ENCODE results near the gene PAWR.
"Not testable (repeated sequence)": the region's sequence is repeated elsewhere in the genome, so short reads cannot be mapped to it uniquely, and the experiment has no call there.

The PAWR gene

DNA sequence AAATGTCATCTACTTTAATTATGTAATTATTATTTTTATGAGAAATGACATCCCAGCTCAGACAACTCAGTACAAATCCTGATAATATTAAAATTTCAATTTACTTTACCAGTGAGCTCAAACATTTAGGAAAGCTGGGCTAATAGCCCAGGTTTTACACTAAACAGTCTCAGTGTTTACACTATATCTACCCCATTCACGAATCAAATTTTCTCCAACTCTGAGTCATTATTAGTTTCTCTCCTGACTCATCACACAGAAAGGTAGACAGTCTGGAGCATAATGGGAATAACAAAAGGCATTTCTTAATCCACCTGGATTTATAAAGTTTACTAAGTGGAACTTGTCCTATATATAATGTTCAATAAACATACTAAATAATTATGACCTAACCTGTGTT is 5.7 kb downstream of the PAWR start:
- no peaks in the 10 kb centered on the region for H3K9me3 ChIP-seq (ENCODE audit: control insufficient read depth, low read length)
- 0% methylated on average over 1 of the region's 1 CpG for WGBS, 2 experiments (ENCODE audit: insufficient coverage in 2 of 2)
- no peak overlapping the region for H3K4me3 ChIP-seq (ENCODE audit: extremely low read depth, insufficient read depth, low read length, poor library complexity, severe bottlenecking)
- peaks cover 9% of the 10 kb centered on the region for H3K4me1 ChIP-seq (ENCODE audit: control insufficient read depth, insufficient read depth, low read length, poor library complexity, severe bottlenecking)
- H3K36me3 ChIP-seq (ENCODE audit: control insufficient read depth, insufficient read depth, low read length) = peaks cover 3% of the 10 kb centered on the region
- no peak overlapping the region for H3K27ac ChIP-seq (ENCODE audit: low read depth, low read length, severe bottlenecking)

DNA sequence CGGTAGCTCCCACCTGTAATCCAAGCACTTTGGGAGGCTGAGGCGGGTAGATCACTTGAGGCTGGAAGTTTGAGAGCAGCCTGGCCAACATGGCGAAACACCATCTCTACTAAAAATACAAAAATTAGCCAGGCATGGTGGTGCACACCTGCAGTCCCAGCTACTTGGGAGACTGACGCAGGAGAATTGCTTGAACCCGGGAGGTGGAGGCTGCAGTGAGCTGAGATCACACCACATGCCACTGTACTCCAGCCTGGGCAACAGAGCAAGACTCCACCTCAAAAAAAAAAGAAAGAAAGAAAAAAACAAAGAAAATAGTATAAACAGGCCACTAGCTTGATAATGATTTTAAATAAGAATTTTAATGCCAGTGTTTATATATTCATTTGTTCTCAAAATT is 6.4 kb downstream of the PAWR start:
- not testable (repeated sequence) for H3K4me1 ChIP-seq (ENCODE audit: control insufficient read depth, insufficient read depth, low read length, poor library complexity, severe bottlenecking); H3K36me3 ChIP-seq (ENCODE audit: control insufficient read depth, insufficient read depth, low read length); H3K4me3 ChIP-seq (ENCODE audit: extremely low read depth, insufficient read depth, low read length, poor library complexity, severe bottlenecking); H3K9me3 ChIP-seq (ENCODE audit: control insufficient read depth, low read length); H3K27ac ChIP-seq (ENCODE audit: low read depth, low read length, severe bottlenecking)
- WGBS, 2 experiments (ENCODE audit: insufficient coverage in 2 of 2) = 89 to 96% methylated on average over 4 of the region's 5 CpGs

DNA sequence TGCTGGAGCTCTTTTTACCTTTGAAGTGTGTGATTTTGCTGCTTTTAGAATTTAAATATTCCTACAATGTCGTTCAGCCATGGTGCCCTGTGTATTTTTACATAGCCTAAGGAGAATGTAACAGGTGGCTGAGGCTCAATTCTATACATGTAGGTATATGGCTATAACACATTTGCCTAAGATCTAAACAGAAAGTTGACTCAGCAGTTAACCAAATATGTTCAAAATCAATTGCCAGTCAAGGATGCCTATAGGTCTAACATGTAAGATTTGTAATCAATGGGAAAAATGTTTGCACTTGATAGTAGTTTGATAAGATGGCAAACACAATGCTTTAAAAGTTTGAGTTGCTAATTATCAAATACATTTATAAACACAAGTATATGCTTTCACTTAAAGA is 8.2 kb downstream of the PAWR start:
- Histone ChIP-seq H3K36me3 (ENCODE audit: control insufficient read depth, insufficient read depth, low read length) (peaks cover 6% of the 10 kb centered on the region), H3K4me1 (ENCODE audit: control insufficient read depth, insufficient read depth, low read length, poor library complexity, severe bottlenecking) (peaks cover 9% of the 10 kb centered on the region), H3K9me3 (ENCODE audit: control insufficient read depth, low read length) (no peaks in the 10 kb centered on the region), H3K4me3 (ENCODE audit: extremely low read depth, insufficient read depth, low read length, poor library complexity, severe bottlenecking) (no peak overlapping the region), H3K27ac (ENCODE audit: low read depth, low read length, severe bottlenecking) (no peak overlapping the region)
- WGBS, 2 experiments (ENCODE audit: insufficient coverage in 2 of 2) = no CpG with 5 or more reads among the region's 1 CpG

DNA sequence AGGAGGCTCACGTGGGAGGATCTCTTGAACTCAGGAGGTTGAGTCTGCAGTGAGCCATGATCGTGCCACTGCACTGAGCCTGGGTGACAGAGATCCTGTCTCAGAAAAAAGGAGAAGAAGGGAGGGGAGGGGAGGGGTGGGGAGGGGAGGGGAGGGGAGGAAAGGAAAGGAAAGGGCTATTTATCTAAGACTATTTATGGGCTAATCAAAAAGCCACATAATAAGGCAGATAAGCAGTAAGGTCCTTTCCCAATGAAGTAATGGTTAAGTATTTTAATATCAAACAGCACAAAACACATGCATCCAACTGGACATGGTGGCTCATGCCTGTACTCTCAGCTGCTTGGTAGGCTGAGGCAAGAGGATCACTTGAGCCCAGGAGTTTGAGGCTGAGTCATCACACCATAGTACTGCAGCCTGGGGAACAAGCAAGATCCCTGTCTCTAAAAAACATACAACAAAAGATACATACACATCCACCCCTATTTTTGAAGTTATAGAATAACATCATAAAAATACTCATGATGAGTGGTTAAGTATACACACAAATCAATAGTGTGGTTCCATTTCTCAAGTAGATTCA is 9.7 kb downstream of the PAWR start:
- no peak overlapping the region for H3K27ac ChIP-seq (ENCODE audit: low read depth, low read length, severe bottlenecking)
- no peaks in the 10 kb centered on the region for H3K9me3 ChIP-seq (ENCODE audit: control insufficient read depth, low read length)
- 86% methylated on average over 1 of the region's 2 CpGs; no CpG with 5 or more reads in 1 of the 2 experiments for WGBS, 2 experiments (ENCODE audit: insufficient coverage in 2 of 2)

DNA sequence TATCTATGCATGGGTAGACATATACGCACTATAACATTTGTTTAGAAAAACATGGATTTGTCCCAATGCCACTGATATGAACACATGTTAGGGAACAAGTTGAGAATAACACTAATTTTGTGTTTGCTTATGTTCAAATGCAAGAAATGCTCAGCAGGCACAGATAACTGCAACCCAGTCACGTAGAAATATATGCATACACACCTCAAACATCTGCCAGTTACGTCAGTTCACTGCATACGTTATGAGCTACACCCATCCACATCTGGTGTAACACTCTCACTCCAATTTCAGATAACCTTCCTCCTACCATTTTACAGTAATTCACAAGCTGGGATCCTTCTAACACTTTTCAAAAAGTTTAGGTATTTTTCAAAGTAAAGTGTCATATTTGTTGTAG is 10.7 kb downstream of the PAWR start:
- Histone ChIP-seq H3K4me1 (ENCODE audit: control insufficient read depth, insufficient read depth, low read length, poor library complexity, severe bottlenecking) (peaks cover 7% of the 10 kb centered on the region), H3K27ac (ENCODE audit: low read depth, low read length, severe bottlenecking) (no peak overlapping the region), H3K36me3 (ENCODE audit: control insufficient read depth, insufficient read depth, low read length) (peaks cover 13% of the 10 kb centered on the region), H3K4me3 (ENCODE audit: extremely low read depth, insufficient read depth, low read length, poor library complexity, severe bottlenecking) (no peak overlapping the region), H3K9me3 (ENCODE audit: control insufficient read depth, low read length) (no peaks in the 10 kb centered on the region)
- 97 to 100% methylated on average over 3 to 4 of the region's 4 CpGs for WGBS, 2 experiments (ENCODE audit: insufficient coverage in 2 of 2)

More for the DNA sequence above, 9.7 kb downstream of the PAWR start:
- Histone ChIP-seq H3K4me3 (ENCODE audit: extremely low read depth, insufficient read depth, low read length, poor library complexity, severe bottlenecking) (no peak overlapping the region), H3K4me1 (ENCODE audit: control insufficient read depth, insufficient read depth, low read length, poor library complexity, severe bottlenecking) (peaks cover 9% of the 10 kb centered on the region), H3K36me3 (ENCODE audit: control insufficient read depth, insufficient read depth, low read length) (peaks cover 6% of the 10 kb centered on the region)

DNA sequence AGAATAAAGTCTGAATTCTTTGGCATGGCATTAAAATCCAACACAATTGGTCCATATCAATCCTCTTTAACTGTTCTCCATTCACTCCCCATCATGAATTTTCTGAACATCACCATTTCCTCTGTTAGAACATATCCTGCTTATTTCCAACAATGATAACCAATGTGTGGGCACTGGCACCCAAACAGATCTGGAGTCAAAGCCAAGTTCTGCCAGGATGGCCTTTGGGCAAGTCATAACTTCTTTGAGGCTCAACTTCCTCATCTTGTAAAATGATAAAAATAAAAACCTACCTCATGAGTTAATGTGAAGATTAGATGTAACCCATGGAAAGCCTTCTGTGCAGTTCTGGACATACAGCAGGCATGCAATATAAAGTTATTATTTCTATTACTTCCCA is 12.5 kb downstream of the PAWR start:
- Histone ChIP-seq H3K4me3 (ENCODE audit: extremely low read depth, insufficient read depth, low read length, poor library complexity, severe bottlenecking) (no peak overlapping the region), H3K27ac (ENCODE audit: low read depth, low read length, severe bottlenecking) (no peak overlapping the region), H3K36me3 (ENCODE audit: control insufficient read depth, insufficient read depth, low read length) (peaks cover 13% of the 10 kb centered on the region), H3K9me3 (ENCODE audit: control insufficient read depth, low read length) (no peaks in the 10 kb centered on the region), H3K4me1 (ENCODE audit: control insufficient read depth, insufficient read depth, low read length, poor library complexity, severe bottlenecking) (peaks cover 5% of the 10 kb centered on the region)

DNA sequence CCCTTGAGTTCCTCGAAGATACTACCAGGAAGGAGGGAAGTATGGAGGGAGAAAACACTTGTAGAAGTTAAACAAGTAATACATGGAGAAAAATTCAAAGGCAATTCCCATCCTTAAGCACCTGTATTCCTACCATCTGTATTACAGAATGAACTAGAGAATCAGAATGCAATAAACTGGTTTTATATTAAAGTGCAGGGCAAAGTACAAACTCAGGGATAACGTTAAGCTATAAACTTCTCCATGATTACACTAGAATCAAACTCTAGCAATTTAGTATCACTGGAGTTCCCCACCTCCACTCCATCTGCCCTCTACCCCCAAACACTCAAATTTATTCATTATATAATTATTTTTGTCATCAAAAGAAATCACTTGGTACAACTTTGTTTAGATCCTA is 13.1 kb downstream of the PAWR start:
- WGBS, 2 experiments (ENCODE audit: insufficient coverage in 2 of 2) = 80 to 100% methylated on average over 1 of the region's 2 CpGs
- Histone ChIP-seq H3K9me3 (ENCODE audit: control insufficient read depth, low read length) (no peaks in the 10 kb centered on the region), H3K4me3 (ENCODE audit: extremely low read depth, insufficient read depth, low read length, poor library complexity, severe bottlenecking) (no peak overlapping the region), H3K4me1 (ENCODE audit: control insufficient read depth, insufficient read depth, low read length, poor library complexity, severe bottlenecking) (peaks cover 5% of the 10 kb centered on the region), H3K27ac (ENCODE audit: low read depth, low read length, severe bottlenecking) (no peak overlapping the region), H3K36me3 (ENCODE audit: control insufficient read depth, insufficient read depth, low read length) (peaks cover 13% of the 10 kb centered on the region)

DNA sequence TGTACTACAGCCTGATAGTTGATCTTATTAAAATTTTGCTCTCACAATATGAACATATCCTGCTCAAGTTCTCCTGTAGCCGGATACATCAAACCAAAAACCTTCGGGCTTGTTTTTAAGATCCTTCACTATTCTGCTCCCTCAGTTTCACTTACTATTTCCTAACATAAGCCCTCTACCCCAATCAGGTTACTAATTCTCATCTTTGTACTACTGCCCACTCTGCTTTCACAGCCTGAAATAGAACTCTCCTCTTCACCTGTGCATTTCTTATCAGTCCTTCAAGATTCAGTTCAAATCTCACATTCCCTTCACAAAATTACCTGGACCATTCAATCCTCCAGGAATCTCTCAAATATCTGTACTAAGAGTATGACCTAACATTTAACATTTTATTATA is 14.2 kb downstream of the PAWR start:
- Histone ChIP-seq H3K4me1 (ENCODE audit: control insufficient read depth, insufficient read depth, low read length, poor library complexity, severe bottlenecking) (no peaks in the 10 kb centered on the region), H3K36me3 (ENCODE audit: control insufficient read depth, insufficient read depth, low read length) (peaks cover 13% of the 10 kb centered on the region), H3K9me3 (ENCODE audit: control insufficient read depth, low read length) (no peaks in the 10 kb centered on the region), H3K27ac (ENCODE audit: low read depth, low read length, severe bottlenecking) (no peak overlapping the region), H3K4me3 (ENCODE audit: extremely low read depth, insufficient read depth, low read length, poor library complexity, severe bottlenecking) (no peak overlapping the region)
- 88 to 100% methylated on average over 2 of the region's 2 CpGs for WGBS, 2 experiments (ENCODE audit: insufficient coverage in 2 of 2)

DNA sequence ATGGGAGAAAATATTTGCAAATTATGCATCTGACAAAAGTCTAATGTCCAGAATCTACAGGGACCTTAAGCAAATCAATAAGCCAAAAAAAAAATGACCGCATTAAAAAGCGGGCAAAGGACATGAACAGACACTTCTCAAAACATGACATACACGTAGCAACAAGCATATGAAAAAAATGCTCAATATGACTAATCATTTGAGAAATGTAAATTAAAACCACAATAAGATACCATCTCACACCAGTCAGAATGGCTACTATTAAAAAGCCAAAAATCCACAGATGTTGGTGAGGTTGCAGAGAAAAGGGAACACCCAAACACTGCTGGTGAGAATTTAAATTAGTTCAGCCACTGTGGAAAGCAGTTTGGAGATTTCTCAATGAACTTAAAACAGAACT is 16.1 kb downstream of the PAWR start:
- H3K27ac ChIP-seq (ENCODE audit: low read depth, low read length, severe bottlenecking) = no peak overlapping the region
- 100% methylated on average over 1 of the region's 3 CpGs for WGBS, 2 experiments (ENCODE audit: insufficient coverage in 2 of 2)

DNA sequence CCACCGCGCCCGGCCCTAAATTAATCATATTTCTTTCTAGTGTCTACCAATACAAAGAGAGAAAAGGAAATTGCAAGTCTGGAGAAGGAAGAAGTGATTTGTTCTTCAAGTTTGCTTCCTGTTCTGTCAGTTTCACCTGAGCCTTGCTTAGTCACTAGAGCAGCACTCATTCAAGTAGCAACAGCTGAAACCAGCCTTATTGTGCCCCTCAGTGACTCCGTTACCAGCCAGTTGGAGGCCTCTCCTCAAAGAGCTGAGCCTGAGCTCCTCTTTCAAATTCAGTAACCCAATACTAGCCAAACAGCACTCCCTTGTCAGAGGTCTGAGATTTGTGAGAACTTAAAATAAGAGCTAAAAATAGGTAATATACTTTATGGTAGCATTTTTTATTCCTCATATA is 17.4 kb downstream of the PAWR start:
- Histone ChIP-seq H3K27ac (ENCODE audit: low read depth, low read length, severe bottlenecking) (no peak overlapping the region), H3K4me3 (ENCODE audit: extremely low read depth, insufficient read depth, low read length, poor library complexity, severe bottlenecking) (no peak overlapping the region), H3K4me1 (ENCODE audit: control insufficient read depth, insufficient read depth, low read length, poor library complexity, severe bottlenecking) (no peaks in the 10 kb centered on the region), H3K36me3 (ENCODE audit: control insufficient read depth, insufficient read depth, low read length) (peaks cover 7% of the 10 kb centered on the region), H3K9me3 (ENCODE audit: control insufficient read depth, low read length) (no peaks in the 10 kb centered on the region)
- WGBS, 2 experiments (ENCODE audit: insufficient coverage in 2 of 2) = 60 to 100% methylated on average over 1 of the region's 4 CpGs

More for the DNA sequence above, 16.1 kb downstream of the PAWR start:
- Histone ChIP-seq H3K9me3 (ENCODE audit: control insufficient read depth, low read length) (no peaks in the 10 kb centered on the region), H3K4me3 (ENCODE audit: extremely low read depth, insufficient read depth, low read length, poor library complexity, severe bottlenecking) (no peak overlapping the region), H3K36me3 (ENCODE audit: control insufficient read depth, insufficient read depth, low read length) (peaks cover 10% of the 10 kb centered on the region), H3K4me1 (ENCODE audit: control insufficient read depth, insufficient read depth, low read length, poor library complexity, severe bottlenecking) (no peaks in the 10 kb centered on the region)

DNA sequence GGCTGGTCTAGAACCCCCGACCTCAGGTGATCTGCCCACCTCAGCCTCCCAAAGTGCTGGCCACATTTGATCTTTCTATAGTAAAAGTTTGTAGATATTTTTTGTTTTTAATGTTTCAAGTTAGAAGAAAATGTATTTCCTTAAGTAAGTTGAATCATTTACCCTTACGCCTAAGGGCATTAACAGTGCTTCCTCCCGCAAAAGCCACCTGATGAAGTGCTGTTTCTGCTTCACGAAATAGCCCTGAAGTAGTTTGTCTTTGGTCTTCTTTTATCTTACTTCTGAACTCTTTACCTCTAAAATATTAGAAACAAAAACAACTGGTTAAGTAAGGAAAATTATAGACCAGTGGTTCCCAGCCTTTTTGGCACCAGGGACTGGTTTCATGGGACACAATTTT is 22.7 kb downstream of the PAWR start:
- H3K27ac ChIP-seq (ENCODE audit: low read depth, low read length, severe bottlenecking) = no peak overlapping the region
- H3K9me3 ChIP-seq (ENCODE audit: control insufficient read depth, low read length) = no peaks in the 10 kb centered on the region
- H3K36me3 ChIP-seq (ENCODE audit: control insufficient read depth, insufficient read depth, low read length) = peaks cover 5% of the 10 kb centered on the region
- H3K4me3 ChIP-seq (ENCODE audit: extremely low read depth, insufficient read depth, low read length, poor library complexity, severe bottlenecking) = no peak overlapping the region
- no peaks in the 10 kb centered on the region for H3K4me1 ChIP-seq (ENCODE audit: control insufficient read depth, insufficient read depth, low read length, poor library complexity, severe bottlenecking)
- 100% methylated on average over 1 of the region's 4 CpGs; no CpG with 5 or more reads in 1 of the 2 experiments for WGBS, 2 experiments (ENCODE audit: insufficient coverage in 2 of 2)

Data from mesodermal cell (in vitro differentiated cells).